H1 (cell line): ENCODE measurements around the gene BAIAP2L2. TPM values are rescaled to one million over a fixed set of nuclear protein-coding genes. Genes with fewer than 3 reads are reported as not detected.

Experiments
- CTCF ChIA-PET: fragments of 300-600 bp; sonication (Branson Sonifier 250); formaldehyde crosslinking; loops from one replicate; lab custom pipeline; 2021; ENCODE audit not compliant: partially characterized antibody; lab: Charles Lee
- POLR2A ChIA-PET: fragments of 300-600 bp; sonication (Branson Sonifier 250); formaldehyde crosslinking; loops from one replicate; lab custom pipeline; 2021; ENCODE audit warnings: inconsistent platforms; ENCODE audit not compliant: partially characterized antibody; lab: Charles Lee
- DNase-seq, 2 experiments: peaks; one replicate each; pipeline versions ENCODE4 v3.0.0 to v3.0.0-alpha.2; 2010 to 2022; ENCODE audit warnings: low spot score in 2 of 2, low read depth in 1 of 2, mixed read lengths in 1 of 2
- FAIRE-seq: peaks from 2 replicates; lab custom pipeline; 2011; peaks lifted over from hg19 to GRCh38; lab: Jason Lieb, UNC
- H2AFZ ChIP-seq: 2 replicates; pipeline ENCODE4 v1.8.1; 2012; ENCODE audit warnings: low read length, inconsistent platforms
- H2AK5ac ChIP-seq: 2 replicates; pipeline ENCODE4 v1.6.1; 2013; ENCODE audit warnings: low read depth, low read length
- H2BK120ac ChIP-seq: replicated peaks from 2 replicates; pipeline ENCODE3; 2013; ENCODE audit warnings: low read depth, low read length, inconsistent platforms
- H2BK12ac ChIP-seq: 2 replicates; pipeline ENCODE4 v1.6.1; 2013; ENCODE audit warnings: low read depth, low read length
- H2BK15ac ChIP-seq: 2 replicates; pipeline ENCODE4 v1.6.1; 2013; ENCODE audit warnings: low read length
- H2BK20ac ChIP-seq: 2 replicates; pipeline ENCODE4 v1.6.1; 2013; ENCODE audit warnings: low read length
- H2BK5ac ChIP-seq: 2 replicates; pipeline ENCODE4 v1.6.1; 2013; ENCODE audit warnings: low read depth, low read length
- H3K14ac ChIP-seq: 2 replicates; pipeline ENCODE4 v1.6.1; 2013; ENCODE audit warnings: inconsistent platforms; ENCODE audit not compliant: insufficient read length
- H3K18ac ChIP-seq: 2 replicates; pipeline ENCODE4 v1.6.1; 2013; ENCODE audit warnings: low read length; ENCODE audit errors: extremely low read depth
- H3K23ac ChIP-seq: 2 replicates; pipeline ENCODE4 v1.6.1; 2013; ENCODE audit warnings: inconsistent platforms; ENCODE audit not compliant: insufficient read length
- H3K23me2 ChIP-seq: 2 replicates; pipeline ENCODE4 v1.6.1; 2013; ENCODE audit warnings: low read depth, low read length
- H3K27ac ChIP-seq: 2 replicates; pipeline ENCODE4 v1.6.1; 2011; ENCODE audit warnings: low read depth, low read length, inconsistent platforms
- H3K27me3 ChIP-seq, 4 experiments: replicated peaks in 1 of 4; 1 replicate in 1 of 4; 2 replicates in 3 of 4; pipeline versions ENCODE4 v1.6.1 to v1.8.1; 2011 to 2013; ENCODE audit warnings: low read length in 3 of 4, mild to moderate bottlenecking in 3 of 4, inconsistent platforms in 2 of 4, mixed read lengths in 2 of 4, moderate library complexity in 1 of 4; ENCODE audit not compliant: control insufficient read depth in 3 of 4, insufficient read depth in 3 of 4; ENCODE audit errors: extremely low read depth in 1 of 4
- H3K36me3 ChIP-seq, 4 experiments: 2 replicates each; pipeline versions ENCODE4 v1.6.1 to v1.8.1; 2011 to 2013; ENCODE audit warnings: mild to moderate bottlenecking in 4 of 4, low read length in 3 of 4, moderate library complexity in 2 of 4, control low read depth in 1 of 4, inconsistent platforms in 1 of 4; ENCODE audit not compliant: insufficient read depth in 4 of 4, control insufficient read depth in 2 of 4
- H3K4ac ChIP-seq: replicated peaks from 2 replicates; pipeline ENCODE3; 2013; ENCODE audit warnings: low read length, low read depth, mixed read lengths, inconsistent platforms; ENCODE audit not compliant: insufficient read length
- H3K4me1 ChIP-seq, 4 experiments: replicated peaks in 1 of 4; 1 replicate in 1 of 4; 2 replicates in 3 of 4; pipeline versions ENCODE4 v1.6.1 to v1.8.1; 2011 to 2013; ENCODE audit warnings: low read length in 3 of 4, inconsistent platforms in 2 of 4, mixed read lengths in 1 of 4; ENCODE audit not compliant: insufficient read depth in 4 of 4, control insufficient read depth in 3 of 4
- H3K4me2 ChIP-seq, 2 experiments: 2 replicates each; pipeline versions ENCODE4 v1.6.1 to v1.8.1; 2011 to 2013; ENCODE audit warnings: low read depth in 2 of 2, low read length in 2 of 2, control low read depth in 1 of 2, inconsistent platforms in 1 of 2, mild to moderate bottlenecking in 1 of 2; ENCODE audit not compliant: insufficient read depth in 1 of 2
- H3K4me3 ChIP-seq, 4 experiments: fragments of 200-600, 300-600 bp in 1 of 4; sonication (generic), shearing (Covaris generic), sonication (Bioruptor Twin) in 1 of 4; 2 replicates each; pipeline versions ENCODE4 v1.5.1 to v1.8.1; 2011 to 2016; ENCODE audit warnings: low read length in 4 of 4, low read depth in 3 of 4, control low read depth in 2 of 4, inconsistent platforms in 2 of 4, mild to moderate bottlenecking in 2 of 4, mixed read lengths in 1 of 4, moderate library complexity in 1 of 4; ENCODE audit not compliant: insufficient read depth in 2 of 4; ENCODE audit errors: extremely low read depth in 1 of 4
- H3K56ac ChIP-seq: replicated peaks from 2 replicates; pipeline ENCODE3; 2013; ENCODE audit warnings: low read depth, mild to moderate bottlenecking, mixed read lengths, low read length, inconsistent platforms; ENCODE audit not compliant: insufficient read length
- H3K79me1 ChIP-seq: 2 replicates; pipeline ENCODE4 v1.6.1; 2013; ENCODE audit warnings: low read depth, low read length, control low read depth
- H3K79me2 ChIP-seq, 2 experiments: 2 replicates each; pipeline versions ENCODE4 v1.6.1 to v1.8.1; 2012 to 2013; ENCODE audit warnings: low read length in 2 of 2, mild to moderate bottlenecking in 2 of 2, inconsistent platforms in 1 of 2; ENCODE audit not compliant: insufficient read depth in 2 of 2, control insufficient read depth in 1 of 2
- H3K9ac ChIP-seq, 4 experiments: replicated peaks in 1 of 4; 1 replicate in 1 of 4; 2 replicates in 3 of 4; pipeline versions ENCODE4 v1.6.1 to v1.8.1; 2011 to 2013; ENCODE audit warnings: low read depth in 3 of 4, low read length in 3 of 4, control low read depth in 2 of 4, mild to moderate bottlenecking in 2 of 4, moderate library complexity in 2 of 4, inconsistent platforms in 1 of 4; ENCODE audit errors: extremely low read depth in 1 of 4
- H3K9me3 ChIP-seq, 2 experiments: 2 replicates each; pipeline versions ENCODE4 v1.6.1 to v1.8.1; 2012 to 2013; ENCODE audit warnings: mild to moderate bottlenecking in 2 of 2, moderate library complexity in 2 of 2, control low read depth in 1 of 2, inconsistent platforms in 1 of 2, low read depth in 1 of 2, low read length in 1 of 2, mixed read lengths in 1 of 2; ENCODE audit not compliant: insufficient read depth in 2 of 2
- H4K20me1 ChIP-seq, 2 experiments: replicated peaks in 1 of 2; 2 replicates each; pipeline versions ENCODE3 to v1.8.1; 2011 to 2013; ENCODE audit warnings: inconsistent platforms in 2 of 2, low read length in 2 of 2, mild to moderate bottlenecking in 1 of 2; ENCODE audit not compliant: insufficient read depth in 2 of 2, control insufficient read depth in 1 of 2
- H4K5ac ChIP-seq: 2 replicates; pipeline ENCODE4 v1.6.1; 2013; ENCODE audit warnings: low read length, low read depth, mixed read lengths, inconsistent platforms; ENCODE audit not compliant: insufficient read length
- H4K8ac ChIP-seq: 2 replicates; pipeline ENCODE4 v1.8.0; 2013; ENCODE audit warnings: mild to moderate bottlenecking, moderate library complexity, low read length, inconsistent platforms; ENCODE audit not compliant: insufficient read depth; ENCODE audit errors: extremely low read depth
- H4K91ac ChIP-seq: replicated peaks from 2 replicates; pipeline ENCODE3; 2013; ENCODE audit warnings: low read length, mixed read lengths, inconsistent platforms; ENCODE audit not compliant: insufficient read length
- GABPA ChIP-seq: IDR thresholded peaks from 2 replicates; pipeline ENCODE4 v1.6.1; 2011; ENCODE audit warnings: mild to moderate bottlenecking, low read length, moderate library complexity, borderline replicate concordance; ENCODE audit not compliant: insufficient read depth
- RAD21 ChIP-seq, 2 experiments: IDR thresholded peaks in 1 of 2; conservative IDR thresholded peaks in 1 of 2; 2 replicates each; pipeline ENCODE4 v1.6.1; 2011; ENCODE audit warnings: low read depth in 2 of 2, low read length in 2 of 2, improper control_type of control experiment in 1 of 2, inconsistent platforms in 1 of 2, mild to moderate bottlenecking in 1 of 2, moderate library complexity in 1 of 2
- TAF7 ChIP-seq: optimal IDR thresholded peaks from 2 replicates; pipeline ENCODE3; 2011; ENCODE audit warnings: low read depth, mild to moderate bottlenecking, inconsistent platforms, low read length, moderate library complexity, borderline replicate concordance
- whole genome bisulfite sequencing, 2 experiments: shearing (Covaris generic) in 1 of 2; methylation state at CpG; one replicate each; pipeline versions ENCODE4 v1.1.6 to v1.1.7; 2013 to 2015; ENCODE audit warnings: low lambda C conversion rate in 2 of 2, mixed read lengths in 2 of 2, inconsistent platforms in 1 of 2, low coverage in 1 of 2, missing lambda C conversion rate in 1 of 2; ENCODE audit not compliant: insufficient replicate concordance in 2 of 2, insufficient coverage in 1 of 2, insufficient read length in 1 of 2; ENCODE audit errors: extremely low coverage in 1 of 2, missing lambda C conversion rate in 1 of 2; 5-methylcytosine and 5-hydroxymethylcytosine counted together
- polyA plus RNA-seq, 7 experiments: library from polyadenylated mRNA; depleted of rRNA in 3 of 7; stranded (reverse) in 5 of 7; unstranded in 2 of 7; fragments of >200 nt in 5 of 7; fragments of 200-250 nt in 2 of 7; gene quantifications; 1 replicate in 5 of 7; 2 replicates in 1 of 7; 4 replicates in 1 of 7; pipeline versions ENCODE4 v1.2.1 to v1.2.3, GENCODE V29; 2011 to 2013; ENCODE audit warnings: missing spikeins in 2 of 7, mixed read lengths in 2 of 7
- total RNA-seq: library from RNA; stranded (reverse); fragmentation: NEBNext Ultra II Directional; extraction: Animal tissue kit (Norgen Biotek cat#: 25700); gene quantifications from 2 replicates; pipeline ENCODE4 v1.2.1, GENCODE V29; 2021
- TF ChIP-seq, protein P1 (sequence below), 3 experiments: IDR thresholded peaks; 1 replicate in 2 of 3; 2 replicates in 1 of 3; pipeline versions ENCODE4 v1.5.1 to v1.6.1; 2011; ENCODE audit warnings: low read length in 3 of 3, mild to moderate bottlenecking in 3 of 3, inconsistent platforms in 2 of 3, low read depth in 1 of 3, moderate library complexity in 1 of 3; ENCODE audit not compliant: insufficient read depth in 1 of 3; ENCODE audit errors: control extremely low read depth in 1 of 3
- TF ChIP-seq, protein P2 (sequence below): IDR thresholded peaks from 2 replicates; pipeline ENCODE4 v1.6.1; 2012; ENCODE audit warnings: inconsistent platforms

Gene BAIAP2L2
- total and polyA plus RNA-seq, 2 of the 8 experiments (the other 6 are each of a cell fraction or from before 2014, with no cell fraction given): 5.4 to 10.0 TPM

DNA sequence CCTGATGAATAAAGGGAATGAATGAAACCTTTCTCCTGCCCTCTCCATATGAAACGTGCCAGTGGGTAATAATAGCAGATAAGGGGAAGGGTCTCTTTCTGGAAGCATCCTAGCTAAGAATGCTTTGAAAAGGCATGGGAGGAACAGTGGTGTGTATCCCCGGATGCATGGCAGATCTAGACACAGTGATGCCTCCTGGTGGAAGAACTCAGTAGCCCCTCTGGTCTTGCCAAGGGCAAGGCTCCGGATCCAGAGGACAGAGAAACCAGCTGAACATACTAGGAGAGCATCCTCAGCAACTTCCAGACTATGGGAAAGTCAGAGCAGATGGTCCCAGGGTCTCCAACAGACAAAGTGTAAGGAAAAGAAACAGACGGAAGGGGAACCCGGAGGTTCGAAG is 6.4 kb downstream of the BAIAP2L2 start:
- no peak overlapping the region for H2BK5ac ChIP-seq
- no peak overlapping the region for H4K5ac ChIP-seq
- peak; percentile 43; the same call in 1 of the 2 replicates for TF ChIP-seq GABPA
- TF ChIP-seq, protein P1, sequence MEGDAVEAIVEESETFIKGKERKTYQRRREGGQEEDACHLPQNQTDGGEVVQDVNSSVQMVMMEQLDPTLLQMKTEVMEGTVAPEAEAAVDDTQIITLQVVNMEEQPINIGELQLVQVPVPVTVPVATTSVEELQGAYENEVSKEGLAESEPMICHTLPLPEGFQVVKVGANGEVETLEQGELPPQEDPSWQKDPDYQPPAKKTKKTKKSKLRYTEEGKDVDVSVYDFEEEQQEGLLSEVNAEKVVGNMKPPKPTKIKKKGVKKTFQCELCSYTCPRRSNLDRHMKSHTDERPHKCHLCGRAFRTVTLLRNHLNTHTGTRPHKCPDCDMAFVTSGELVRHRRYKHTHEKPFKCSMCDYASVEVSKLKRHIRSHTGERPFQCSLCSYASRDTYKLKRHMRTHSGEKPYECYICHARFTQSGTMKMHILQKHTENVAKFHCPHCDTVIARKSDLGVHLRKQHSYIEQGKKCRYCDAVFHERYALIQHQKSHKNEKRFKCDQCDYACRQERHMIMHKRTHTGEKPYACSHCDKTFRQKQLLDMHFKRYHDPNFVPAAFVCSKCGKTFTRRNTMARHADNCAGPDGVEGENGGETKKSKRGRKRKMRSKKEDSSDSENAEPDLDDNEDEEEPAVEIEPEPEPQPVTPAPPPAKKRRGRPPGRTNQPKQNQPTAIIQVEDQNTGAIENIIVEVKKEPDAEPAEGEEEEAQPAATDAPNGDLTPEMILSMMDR (IDR thresholded peaks at IDR 0.05; ENCODE audit: control extremely low read depth in 1 of 3, insufficient read depth in 1 of 3, low read depth in 1 of 3, low read length in 3 of 3): peak; percentile 72 to 81 (median 80)
- no peak for TF ChIP-seq TAF7
- TF ChIP-seq, protein P2, sequence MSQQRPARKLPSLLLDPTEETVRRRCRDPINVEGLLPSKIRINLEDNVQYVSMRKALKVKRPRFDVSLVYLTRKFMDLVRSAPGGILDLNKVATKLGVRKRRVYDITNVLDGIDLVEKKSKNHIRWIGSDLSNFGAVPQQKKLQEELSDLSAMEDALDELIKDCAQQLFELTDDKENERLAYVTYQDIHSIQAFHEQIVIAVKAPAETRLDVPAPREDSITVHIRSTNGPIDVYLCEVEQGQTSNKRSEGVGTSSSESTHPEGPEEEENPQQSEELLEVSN: no peak
- TF ChIP-seq RAD21 (IDR thresholded peaks at IDR 0.05 in 1 of 2, conservative IDR thresholded peaks at IDR 0.05 in 1 of 2; ENCODE audit: low read depth in 2 of 2, low read length in 2 of 2): peak; percentile 63 to 72
- no peak overlapping the region for H3K27ac ChIP-seq
- no peak overlapping the region for H3K14ac ChIP-seq
- no peak overlapping the region for H3K9ac ChIP-seq
- 0 out of 2 replicates have a peak, but pooled peaks cover 1% of the 10 kb centered on the region for H3K23me2 ChIP-seq
- H3K79me2 ChIP-seq: no peaks in the 10 kb centered on the region
- no peak overlapping the region for H2BK15ac ChIP-seq
- H3K9me3 ChIP-seq: no peaks in the 10 kb centered on the region
- FAIRE-seq (peak; percentile 83), DNase-seq (peak in 1 of 2 experiments; percentile 65)
- no peak overlapping the region for H2AK5ac ChIP-seq
- H4K8ac ChIP-seq: no peak overlapping the region
- WGBS, 2 experiments: 72% methylated on average over 6 of the region's 6 CpGs; no CpG with 5 or more reads in 1 of the 2 experiments
- H3K18ac ChIP-seq: no peak overlapping the region
- H4K20me1 ChIP-seq: peaks cover 0 to 2% of the 10 kb centered on the region in 2 experiments
- no peak overlapping the region for H3K56ac ChIP-seq
- H3K4me2 ChIP-seq: no peak overlapping the region
- ChIA-PET CTCF (interaction anchor here (0.6 to 13.7 kb wide), 20 partner anchors 7 to 468 kb away, joined by 3 to 264 read pairs (median 4); partner anchors contain the start of genes BAIAP2L2, PICK1 and SLC16A8), POLR2A (interaction anchor here (1.0 to 1.2 kb wide), 4 partner anchors 10 to 52 kb away, joined by 3 to 4 read pairs (median 4); no protein-coding TSS in a partner anchor)
- no peaks in the 10 kb centered on the region for H3K36me3 ChIP-seq
- H2BK12ac ChIP-seq: no peak overlapping the region
- no peaks in the 10 kb centered on the region for H3K79me1 ChIP-seq
- H2BK120ac ChIP-seq: no peak overlapping the region
- no peak overlapping the region for H3K4ac ChIP-seq
- no peaks in the 10 kb centered on the region for H3K27me3 ChIP-seq
- no peaks in the 10 kb centered on the region for H3K4me1 ChIP-seq
- H3K23ac ChIP-seq: no peak overlapping the region
- no peak overlapping the region for H2AFZ ChIP-seq
- H2BK20ac ChIP-seq: no peak overlapping the region
- no peak overlapping the region for H3K4me3 ChIP-seq
- no peak overlapping the region for H4K91ac ChIP-seq
